HG02610 (cell line): ENCODE measurements around the gene VSIG10L.
A peak's percentile ranks its signal among the peaks of the same experiment; 100 is the strongest.

Experiments used
- ATAC-seq: cut with Tn5 transposase; IDR thresholded peaks from one replicate; pipeline ENCODE4 v1.9.1; 2021; ENCODE audit warnings: mild to moderate bottlenecking, moderate library complexity; ENCODE audit not compliant: unreplicated experiment

The VSIG10L gene

DNA sequence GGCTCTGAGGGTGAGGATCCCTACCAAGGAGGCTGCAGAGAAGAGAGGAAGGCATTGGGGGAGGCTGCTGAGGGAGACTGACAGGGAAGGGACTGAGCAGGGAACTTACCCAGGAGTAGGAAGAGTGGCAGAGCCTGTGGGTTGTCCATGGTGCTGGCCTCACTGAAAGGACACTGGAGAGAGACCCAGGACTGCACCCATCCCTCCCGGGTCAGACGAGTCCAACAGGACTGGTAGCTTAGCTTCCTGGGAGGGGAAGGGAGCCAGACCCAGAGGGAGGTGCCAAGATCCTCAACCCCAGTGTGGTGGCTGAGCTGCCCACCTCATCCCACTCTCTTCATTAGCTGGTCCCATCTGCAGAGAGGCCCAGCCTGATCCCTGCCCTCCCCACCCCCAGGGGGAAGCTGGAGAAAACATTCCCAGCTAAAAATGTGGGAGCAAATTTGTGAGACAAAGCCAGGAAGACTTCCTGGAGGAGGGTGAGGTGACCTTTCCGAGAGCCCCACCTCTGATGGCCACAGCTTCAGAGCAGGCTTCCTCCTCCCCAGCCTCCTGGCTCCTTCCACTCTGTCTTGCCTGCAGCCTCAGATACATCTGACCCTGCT is at the start of gene VSIG10L:
Gene VSIG10L (minus strand): TSS at position 164 of the 605 bp plus-strand sequence. CDS start 15 bp downstream, at position 149.
- no peak for ATAC-seq

DNA sequence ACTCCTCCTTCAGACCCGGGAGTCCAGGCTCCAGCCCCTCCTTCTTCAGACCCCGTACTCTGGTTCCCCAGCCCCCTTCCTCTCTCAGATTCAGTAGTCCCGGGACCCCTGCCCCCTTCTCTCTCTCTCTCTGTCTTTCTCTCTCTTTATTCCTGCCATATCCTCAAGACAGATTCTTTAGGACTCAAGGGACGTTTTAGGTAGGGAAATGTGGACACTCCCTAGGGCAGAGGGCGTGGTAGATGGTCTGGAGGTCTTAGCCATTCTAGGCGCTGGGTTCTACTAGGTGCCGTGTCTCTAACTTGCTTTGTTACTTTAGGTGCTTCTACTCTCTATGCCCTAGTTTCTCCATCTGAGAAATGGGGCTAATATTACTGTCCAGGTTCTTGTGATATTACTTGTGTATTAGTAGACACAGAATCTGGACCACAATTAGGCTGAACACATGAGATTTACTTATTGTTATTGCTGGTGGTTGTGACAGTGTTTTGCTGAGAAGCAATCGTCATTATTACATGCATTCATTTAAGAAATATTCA is 49.2 kb upstream of the VSIG10L start:
- no peak for ATAC-seq

DNA sequence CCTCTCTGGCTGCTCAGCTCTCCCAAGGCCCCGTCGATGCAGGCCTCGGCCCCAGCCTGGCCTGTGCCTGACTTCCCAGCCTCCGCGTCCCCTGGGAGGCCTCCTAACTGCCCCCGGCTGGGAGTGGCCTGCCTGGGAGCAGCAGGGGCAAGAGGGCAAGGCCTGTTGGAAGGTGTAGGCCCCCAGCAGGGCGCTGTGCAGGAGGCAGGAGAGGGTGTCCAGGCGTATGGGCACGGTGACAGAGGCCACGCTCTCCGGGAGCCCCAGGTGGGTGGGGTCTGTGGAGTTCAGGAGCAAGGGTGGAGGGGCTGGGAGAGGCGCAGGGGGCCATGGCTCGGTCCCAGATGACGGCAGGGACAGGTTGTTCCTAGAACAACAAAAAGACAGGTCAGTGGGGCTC is 47.2 kb upstream of the VSIG10L start:
- ATAC-seq, result no peak

DNA sequence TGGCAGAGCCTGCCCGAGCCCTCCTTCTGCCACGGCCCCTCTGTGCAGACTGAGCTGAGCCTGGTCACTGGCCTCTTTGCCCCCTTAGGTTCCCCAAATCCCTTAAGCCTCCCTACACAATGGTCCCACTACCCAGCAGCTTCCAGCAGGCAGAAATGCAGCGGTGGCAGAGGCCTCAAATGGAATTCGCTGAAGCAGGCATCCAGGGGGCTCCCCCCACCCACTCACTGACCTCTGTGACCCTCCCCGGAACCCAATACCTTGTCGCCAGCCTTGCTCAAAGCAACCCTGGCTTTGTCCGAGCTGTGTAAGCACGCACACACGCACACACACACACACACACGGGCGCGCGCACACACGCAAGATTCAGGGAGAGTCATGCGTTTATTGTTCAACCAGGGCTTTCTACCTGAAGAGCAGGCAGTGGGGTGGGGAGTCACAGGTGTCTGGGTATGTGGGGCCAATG is 46.0 kb upstream of the VSIG10L start, which contains the start of gene LIM2:
Gene LIM2 (minus strand): TSS at position 51 of the 466 bp plus-strand sequence. CDS start 531 bp downstream, outside the sequence.
- ATAC-seq, result no peak

DNA sequence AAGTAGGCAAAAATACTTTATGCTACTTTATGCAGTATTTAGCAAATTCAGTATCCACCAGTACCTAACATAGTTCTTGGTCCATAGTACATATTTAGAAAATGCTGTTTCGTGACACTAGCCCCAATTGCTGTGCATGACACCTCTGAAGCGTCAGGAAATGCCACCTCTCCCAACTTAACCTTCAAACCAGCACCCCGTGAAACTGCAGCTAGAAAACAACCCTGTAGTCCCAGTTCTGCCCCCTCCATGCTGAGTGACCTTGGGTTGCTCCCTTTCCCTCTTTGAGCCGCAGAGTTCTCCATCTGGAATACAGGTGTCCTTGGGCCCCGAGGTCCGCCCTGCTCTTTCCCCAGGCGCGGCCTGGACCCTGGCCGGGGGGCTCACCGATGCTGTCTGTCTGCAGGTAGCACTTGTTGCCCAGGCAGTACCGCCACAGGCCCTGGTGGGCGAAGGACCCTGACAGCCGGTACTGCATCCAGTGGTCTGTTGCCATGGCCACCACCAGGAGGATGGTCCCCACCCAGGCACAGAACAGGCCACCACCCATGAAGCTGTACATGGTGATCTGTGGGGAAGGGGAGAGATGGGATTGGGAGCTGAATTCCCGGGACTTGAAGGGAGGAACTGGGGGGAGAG is 45.1 kb upstream of the VSIG10L start:
- no peak for ATAC-seq

DNA sequence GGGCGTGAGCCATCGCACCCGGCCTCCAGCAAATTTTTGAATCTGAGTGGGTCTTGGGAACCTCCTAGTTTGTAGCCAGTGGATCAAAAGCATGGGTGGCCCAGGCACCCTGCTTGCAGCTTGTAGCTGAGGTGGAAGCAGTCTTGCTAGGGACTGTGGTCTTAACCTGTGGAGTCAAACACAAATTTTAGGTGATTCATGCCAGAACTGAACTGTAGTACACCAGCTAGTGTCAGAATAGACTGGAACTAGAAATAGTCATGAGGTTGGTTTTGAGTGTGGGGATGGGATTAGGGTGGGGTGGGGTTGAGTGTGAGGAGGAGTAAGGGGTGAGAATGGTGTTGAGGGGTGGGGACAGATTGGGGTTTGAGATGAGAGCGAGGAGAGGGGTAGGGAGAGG is 40.1 kb upstream of the VSIG10L start:
- ATAC-seq, result no peak

DNA sequence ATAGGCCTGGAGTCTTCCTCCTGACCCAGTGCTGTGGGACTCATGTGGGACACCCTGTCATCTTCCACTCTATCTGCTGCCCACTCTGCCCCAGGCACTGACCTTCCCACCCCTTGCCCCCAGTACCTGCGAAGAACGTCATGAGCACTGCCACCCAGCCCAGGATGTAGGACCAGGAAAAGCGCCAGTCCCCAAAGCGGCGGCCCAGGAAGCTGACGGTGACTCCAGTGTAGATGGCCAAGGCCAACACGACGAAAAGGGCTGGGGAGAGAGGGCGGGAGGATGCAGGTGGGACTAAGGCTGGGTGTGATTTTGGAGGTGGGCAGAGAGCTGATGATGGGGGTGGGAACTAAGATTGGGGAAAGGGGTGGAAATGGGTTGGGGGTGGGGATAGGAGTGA is 38.4 kb upstream of the VSIG10L start:
- ATAC-seq, result no peak

DNA sequence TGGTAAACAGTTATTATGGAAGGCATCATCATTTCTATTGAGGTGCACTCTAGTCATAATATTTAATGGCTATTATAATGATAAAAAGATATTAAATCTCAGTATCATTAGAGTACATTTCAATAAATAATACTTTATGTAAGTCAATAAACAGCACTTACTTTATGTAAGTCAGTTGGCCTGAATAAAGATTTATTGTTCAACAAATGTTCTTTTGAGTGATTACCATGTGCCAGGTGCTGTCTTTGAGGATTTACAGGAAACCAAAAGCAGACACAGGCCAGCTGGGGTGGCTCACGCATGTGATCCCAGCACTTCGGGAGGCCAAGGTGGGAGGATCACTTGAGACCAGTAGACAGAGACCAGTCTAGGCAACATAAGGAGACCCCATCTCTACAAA is 35.5 kb upstream of the VSIG10L start:
- ATAC-seq, result no peak

DNA sequence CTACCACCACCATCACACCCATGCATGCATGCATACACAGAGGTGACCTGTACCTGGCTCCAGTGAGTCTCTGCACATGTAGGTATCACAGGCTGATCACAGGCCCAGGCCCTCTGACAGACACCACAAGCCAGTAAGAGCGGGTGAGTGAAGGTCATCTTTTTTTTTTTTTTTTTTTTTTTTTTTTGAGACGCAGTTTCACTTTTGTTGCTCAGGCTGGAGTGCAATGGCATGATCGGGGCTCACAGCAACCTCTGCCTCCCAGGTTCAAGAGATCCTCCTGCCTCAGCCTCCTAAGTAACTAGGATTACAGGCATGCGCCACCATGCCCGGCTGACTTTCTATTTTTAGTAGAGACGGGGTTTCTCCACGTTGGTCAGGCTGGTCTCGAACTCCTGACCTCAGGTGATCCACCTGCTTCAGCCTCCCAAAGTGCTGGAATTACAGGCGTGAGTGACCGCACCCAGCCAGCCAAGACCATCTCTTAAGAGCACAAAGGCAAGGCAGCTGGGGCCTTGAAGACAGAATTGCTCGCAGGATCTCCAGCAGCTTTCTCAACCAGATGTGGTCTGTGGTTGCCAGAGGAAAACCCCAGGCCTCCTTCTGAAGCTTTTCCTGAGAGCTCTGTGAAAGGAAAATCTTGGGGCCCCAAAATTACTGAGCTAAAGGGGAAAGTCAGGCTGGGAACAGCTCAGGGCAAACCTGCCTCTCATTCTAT is 33.7 kb upstream of the VSIG10L start:
- ATAC-seq, result peak; percentile 44

DNA sequence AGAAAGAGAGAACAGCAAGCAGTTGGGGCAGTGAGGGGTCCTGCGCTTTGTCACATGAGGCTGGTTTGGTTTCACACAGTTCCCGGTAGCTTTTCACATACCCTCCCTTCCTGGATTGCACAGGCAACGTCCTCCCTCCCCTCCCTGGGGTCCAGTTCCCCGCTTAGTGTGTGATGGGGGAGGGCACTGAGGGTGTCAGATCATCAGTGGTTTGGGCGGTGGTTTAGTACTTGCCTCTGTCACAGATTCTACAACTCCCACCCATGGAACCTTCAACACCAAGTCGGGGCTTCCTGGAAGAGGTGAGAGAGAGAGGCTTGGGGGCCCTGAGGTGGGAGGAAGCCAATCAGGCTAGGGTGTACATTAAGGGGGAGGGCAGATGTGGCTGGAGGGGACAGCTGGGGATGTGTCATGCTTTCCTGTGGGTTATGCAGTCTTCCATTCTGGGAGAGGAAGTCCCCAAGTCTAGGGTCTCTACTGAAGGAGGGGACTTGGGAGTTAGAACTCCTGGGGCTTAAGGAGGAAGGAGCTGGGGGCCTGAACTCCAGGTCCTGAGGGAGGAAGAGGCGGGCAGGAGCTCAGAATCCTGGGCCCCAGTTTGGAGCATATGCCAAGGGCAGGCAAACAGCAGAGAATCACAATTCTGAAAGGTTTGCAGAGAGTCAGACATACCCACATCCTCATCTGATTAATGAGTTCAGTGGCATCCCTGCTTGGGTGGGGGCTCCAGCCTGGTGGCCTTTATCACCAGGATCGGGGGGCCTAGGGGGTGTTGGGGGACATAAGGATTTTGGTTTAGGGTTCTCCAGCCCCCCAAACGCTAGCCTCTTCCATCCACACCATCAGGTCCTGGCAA is 30.9 kb upstream of the VSIG10L start, which contains the start of gene NKG7:
Gene NKG7 (minus strand): TSS at position 6 of the 856 bp plus-strand sequence. CDS start 119 bp downstream, outside the sequence.
- ATAC-seq, result peak; percentile 38

DNA sequence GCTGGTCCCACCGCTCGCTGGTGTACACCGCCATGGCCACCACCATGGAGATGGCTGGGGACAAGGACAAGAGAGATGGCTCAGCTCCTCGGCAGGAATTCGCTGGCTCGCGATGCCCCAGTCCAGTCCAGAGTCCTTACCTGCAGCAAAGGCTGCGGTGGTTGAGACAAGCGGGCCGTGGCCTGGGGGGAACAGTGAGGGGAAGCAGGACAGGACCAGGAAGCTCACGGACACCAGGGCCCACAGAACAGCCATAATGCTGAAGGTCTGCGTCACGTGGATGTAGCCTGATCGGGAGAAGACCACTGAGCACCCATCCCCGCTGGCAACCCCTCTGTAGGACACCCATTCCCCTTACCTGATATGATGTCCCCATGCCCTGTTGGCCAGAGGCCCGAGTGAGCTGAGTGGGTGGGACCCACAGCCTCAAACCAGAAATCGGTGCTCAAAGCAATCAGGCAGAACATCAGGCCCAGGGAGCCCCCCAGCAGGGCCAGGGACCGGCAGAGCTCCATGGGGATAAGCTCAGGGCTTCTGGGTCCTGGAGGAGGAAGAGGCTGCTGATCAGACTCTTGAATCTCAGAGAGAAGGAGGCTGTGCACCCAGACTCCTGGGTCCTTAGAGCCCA is 30.2 kb upstream of the VSIG10L start:
- ATAC-seq, result no peak

DNA sequence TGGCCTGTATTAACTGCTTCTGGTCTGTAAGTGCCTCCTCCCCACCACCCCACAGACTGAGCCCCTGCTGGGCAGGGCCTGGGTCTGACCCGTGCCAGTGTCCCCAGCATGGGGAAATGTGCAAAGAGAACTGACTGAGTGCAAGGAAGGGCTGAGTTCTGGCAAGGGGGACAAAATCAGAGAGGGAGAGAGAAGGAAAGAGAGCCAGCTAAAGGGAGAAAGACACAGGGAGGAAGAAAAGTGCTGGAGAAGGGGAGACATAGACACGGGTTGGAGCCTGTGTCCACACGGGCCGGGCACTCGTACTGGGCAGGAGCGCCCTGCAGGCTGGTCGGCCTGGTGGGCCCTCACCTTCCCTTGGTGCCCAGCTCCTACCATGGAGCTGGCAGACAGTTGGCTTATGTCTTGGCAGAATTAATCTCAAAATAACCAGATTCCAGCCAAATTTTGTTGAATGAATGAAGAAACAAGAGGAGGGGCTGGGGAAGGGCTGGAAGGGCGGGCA is 29.3 kb upstream of the VSIG10L start:
- ATAC-seq, result no peak

DNA sequence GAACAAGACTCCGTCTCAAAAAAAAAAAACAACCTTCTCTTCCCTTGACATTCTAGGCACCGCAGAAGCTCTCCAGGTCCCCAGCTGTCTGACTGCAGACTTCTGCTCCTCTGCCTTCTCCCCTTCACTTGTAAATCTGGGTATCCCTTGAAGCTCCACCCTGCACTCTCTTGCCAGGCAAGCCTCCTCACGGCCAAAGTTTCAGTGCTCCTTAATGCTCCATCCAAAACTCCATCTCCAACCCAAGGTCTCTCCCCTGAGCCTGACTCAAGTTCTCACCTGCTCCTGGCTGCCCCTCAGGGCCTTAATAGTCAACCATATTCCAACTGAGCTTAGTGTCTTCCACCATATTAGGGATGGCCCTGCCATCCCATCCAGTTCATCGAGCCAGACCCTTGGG is 28.3 kb upstream of the VSIG10L start:
- ATAC-seq, result no peak

DNA sequence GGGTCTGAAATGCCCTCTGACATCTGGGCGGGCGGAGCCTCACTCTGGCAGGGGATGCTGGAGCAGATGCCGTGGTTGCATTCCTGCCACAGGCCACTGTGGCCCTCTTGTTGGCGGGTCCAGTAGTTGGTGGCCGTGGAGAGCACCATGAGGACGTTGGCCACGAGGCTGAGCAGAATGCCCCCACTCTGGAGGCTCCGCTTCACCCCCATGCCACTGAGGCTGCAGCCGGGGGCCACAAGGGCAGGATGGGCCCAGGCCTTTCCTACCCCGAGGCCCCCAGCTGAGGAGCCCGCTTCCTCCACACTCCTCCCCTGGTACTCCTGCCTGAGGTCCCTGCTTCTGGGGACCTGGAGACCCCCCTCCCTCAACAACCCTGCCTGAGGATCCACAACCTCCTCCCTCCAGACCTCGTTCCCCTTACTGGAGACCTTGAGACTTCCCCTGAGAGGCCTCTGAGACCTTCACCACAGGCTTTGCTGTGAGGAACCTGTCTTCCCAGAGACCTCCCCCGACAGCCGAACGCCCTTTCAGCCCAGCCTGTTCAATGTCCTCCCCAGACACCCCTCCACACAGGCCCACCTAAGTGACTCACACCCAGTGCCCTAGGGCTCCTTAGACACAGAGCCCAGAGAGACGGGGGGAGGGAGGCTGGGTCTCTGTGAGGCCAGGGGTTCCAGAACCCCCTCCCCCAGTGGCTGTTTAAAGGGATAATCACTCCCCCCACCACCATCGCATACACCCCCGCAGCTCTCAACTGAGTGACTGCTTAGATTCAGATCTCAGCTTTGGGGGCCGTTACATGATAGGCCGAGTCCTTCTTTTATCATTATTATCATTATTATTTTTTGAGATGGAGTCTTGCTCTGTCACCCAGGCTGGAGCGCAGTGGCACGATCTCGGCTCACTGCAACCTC is 26.7 kb upstream of the VSIG10L start, which contains the start of gene CLDND2:
Gene CLDND2 (minus strand): TSS at position 638 of the 917 bp plus-strand sequence. CDS start 426 bp downstream, at position 212.
- no peak for ATAC-seq

DNA sequence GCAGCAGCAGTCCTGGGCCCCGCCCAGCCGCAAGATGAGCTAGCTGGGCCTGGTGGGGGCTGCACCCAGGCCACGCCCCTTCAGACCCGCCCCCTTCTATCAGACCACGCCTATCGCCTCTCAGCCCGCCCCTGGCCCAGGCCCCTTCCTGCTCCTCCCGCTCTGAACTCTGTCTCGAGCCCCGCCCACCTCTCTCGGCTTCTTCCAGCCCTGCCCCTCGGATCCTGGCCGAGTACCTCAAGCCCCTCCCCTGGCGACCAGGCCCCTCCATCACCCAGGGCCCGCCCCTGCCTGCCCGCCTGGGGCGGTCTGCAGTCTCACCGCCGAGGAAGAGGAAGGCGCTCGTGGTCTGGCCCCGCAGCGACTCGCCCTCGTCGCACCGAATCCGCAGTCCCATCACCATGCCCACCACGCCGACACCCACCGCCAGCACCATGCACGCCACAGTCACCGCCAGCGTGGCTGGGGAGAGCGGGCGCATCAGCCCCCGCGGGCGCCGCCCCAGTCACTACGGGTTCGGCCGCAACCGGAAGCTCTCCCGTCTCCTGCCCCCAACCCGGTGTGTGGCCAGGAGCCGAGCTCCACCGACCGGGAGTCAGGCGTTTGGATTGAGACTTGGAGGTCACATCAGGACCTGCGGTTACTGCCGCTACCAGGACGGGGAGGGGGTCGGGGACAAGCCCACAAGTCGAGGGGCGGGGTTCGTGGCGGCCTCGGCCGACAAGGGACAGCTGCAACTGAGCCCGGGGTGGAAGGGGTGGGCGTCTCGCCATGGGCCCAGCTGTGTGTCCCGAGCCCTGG is 25.8 kb upstream of the VSIG10L start:
- peak; percentile 76 for ATAC-seq

DNA sequence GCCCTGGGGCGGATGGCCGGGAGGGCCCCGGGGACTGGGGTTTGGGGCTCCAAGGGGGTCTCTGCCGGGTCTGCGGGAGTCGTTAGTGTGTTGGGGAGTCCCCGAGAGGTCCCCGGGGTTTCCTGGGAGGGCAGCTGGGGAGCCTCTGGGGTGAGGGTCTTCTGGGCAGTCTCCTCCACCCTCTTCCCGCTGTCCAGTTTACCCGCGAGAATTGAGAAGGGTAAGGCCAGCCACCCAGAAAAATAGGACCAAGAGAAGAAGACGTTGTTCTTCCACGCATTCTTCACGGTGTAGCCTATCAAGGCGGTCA is 25.3 kb upstream of the VSIG10L start:
- ATAC-seq, result peak; percentile 1

DNA sequence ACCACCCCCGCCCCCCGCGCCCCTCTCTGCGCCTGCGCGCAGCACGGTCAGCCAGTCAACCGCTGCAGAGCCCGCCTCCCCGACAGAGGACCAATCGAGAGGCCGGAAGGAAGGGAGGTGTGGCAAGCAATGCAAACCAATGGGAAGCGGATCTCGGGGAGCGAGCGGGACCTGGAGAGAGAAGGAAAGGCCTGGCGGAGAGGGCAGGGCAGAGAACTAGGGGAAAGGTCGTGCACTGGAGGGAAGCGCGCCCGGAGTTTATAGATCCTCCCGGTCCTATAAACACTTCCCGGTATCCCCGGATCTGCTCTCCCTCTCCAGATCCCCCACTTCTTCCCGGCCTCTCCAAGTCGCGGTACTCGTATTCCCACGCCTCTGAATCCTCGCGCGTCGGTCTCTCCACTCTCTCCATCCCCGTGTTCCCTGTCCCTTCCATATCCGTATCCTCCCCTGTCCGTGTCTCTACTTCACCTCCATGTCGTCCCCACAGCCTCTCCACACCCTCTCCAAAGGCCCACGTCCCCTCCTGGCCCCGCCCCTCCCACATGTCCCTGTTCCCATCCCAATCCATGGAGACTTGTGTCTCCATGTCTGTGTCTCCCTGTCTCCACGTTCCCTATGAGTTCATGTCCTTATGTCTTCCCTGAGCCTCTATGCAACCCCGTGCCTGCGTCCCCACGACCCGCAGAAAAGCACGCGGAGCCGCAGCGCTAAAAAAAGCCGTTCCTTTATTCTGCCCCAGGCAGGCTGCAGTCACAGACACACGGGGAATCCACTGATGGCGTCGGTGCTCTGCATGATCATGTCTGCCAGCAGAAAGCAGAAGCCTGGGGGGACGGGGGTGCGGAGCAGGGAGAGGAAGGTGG is 24.7 kb upstream of the VSIG10L start:
- peak; percentile 48 for ATAC-seq
